ENCODE measurements around the gene ZBTB34.

ZBTB34 gene

GRCh38 chr9:126932871-126933321 is 72.5 kb downstream of the ZBTB34 start:
- DNase-seq = no peak

- no peak for DNase-seq
Observed at GRCh38 chr9:126933334-126933980, 73.0 kb downstream of the ZBTB34 start.

- no peak for DNase-seq
Observed at GRCh38 chr9:126934441-126934840, 74.0 kb downstream of the ZBTB34 start.
